Activated naive CD4-positive, alpha-beta T cell treated with anti-CD3 and anti-CD28 coated beads, Interleukin-2, amount 50 U/mL, for 72 hours (primary cell): ENCODE measurements around the gene CWC27. TPM values are rescaled to one million over a fixed set of nuclear protein-coding genes. Genes with fewer than 3 reads are reported as not detected.

Experiments used
- ATAC-seq, 2 donors: fragments of 150-1000 bp; cut with Tn5 transposase; 2 replicates each; pipeline ENCODE4 v1.10.0; 2021; ENCODE audit warnings: mild to moderate bottlenecking in 2 of 2, moderate library complexity in 2 of 2
- DNase-seq, 2 donors: peaks; one replicate each; pipeline ENCODE4 v3.0.0; 2021 to 2022; ENCODE audit warnings: low spot score in 2 of 2
- H3K27ac Mint-ChIP-seq, 2 donors: one replicate each; pipeline ENCODE4 v1.8.0; 2022; ENCODE audit warnings: mild to moderate bottlenecking in 2 of 2, mixed read lengths in 2 of 2
- H3K36me3 Mint-ChIP-seq, 2 donors: one replicate each; pipeline ENCODE4 v1.8.0; 2022; ENCODE audit warnings: mixed read lengths in 2 of 2
- H3K9me3 Mint-ChIP-seq, 2 donors: one replicate each; pipeline ENCODE4 v1.8.0; 2022; ENCODE audit warnings: mixed read lengths in 2 of 2
- total RNA-seq, 2 donors: library from RNA; stranded (reverse); gene quantifications; one replicate each; pipeline ENCODE4 v1.2.3, GENCODE V29; 2022

CWC27 gene, protein sequence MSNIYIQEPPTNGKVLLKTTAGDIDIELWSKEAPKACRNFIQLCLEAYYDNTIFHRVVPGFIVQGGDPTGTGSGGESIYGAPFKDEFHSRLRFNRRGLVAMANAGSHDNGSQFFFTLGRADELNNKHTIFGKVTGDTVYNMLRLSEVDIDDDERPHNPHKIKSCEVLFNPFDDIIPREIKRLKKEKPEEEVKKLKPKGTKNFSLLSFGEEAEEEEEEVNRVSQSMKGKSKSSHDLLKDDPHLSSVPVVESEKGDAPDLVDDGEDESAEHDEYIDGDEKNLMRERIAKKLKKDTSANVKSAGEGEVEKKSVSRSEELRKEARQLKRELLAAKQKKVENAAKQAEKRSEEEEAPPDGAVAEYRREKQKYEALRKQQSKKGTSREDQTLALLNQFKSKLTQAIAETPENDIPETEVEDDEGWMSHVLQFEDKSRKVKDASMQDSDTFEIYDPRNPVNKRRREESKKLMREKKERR
- total RNA-seq, result 10 to 100 TPM; 29.7 to 31.0 TPM

DNA sequence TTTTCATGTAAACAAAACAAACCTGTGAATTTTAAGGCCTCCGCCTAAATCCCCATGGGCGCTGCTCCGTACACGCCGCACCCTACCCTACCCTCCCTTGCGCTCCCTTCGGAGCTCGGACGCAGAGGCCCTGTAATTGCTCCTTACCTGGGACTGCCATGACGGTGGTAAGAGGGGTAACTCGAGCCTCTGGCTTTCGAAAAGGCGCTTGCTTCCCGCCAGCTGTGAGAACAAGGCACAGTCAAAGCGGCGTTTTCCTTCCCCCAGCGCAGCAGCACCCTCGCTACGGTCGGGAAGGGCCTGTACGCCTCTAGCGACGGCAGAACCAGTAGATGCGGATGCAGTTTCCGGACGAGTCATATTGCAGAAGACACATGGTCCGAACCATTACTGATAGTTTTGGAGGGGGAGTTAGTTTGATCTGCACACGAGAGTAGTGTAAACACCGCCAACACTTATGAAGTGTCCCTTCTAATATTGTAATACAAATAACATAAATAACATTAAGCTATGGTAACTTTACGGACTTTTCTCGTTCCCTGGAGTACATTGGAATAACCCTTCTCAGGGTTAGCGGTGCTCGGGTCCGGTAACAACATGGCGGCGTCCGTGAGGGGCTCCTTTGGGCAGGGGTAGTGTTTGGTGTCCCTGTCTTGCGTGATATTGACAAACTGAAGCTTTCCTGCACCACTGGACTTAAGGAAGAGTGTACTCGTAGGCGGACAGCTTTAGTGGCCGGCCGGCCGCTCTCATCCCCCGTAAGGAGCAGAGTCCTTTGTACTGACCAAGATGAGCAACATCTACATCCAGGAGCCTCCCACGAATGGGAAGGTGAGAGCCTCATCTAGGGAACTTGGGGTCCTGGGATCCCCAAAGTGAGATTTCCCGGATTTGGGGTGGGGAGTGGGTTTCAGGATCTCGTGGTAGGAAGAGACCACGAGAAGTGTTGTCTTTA is at the start of gene CWC27, which contains the start of gene SREK1IP1:
TSS of gene CWC27 (plus strand) at position 573 of the 955 bp plus-strand sequence. CDS start at position 790, 217 bp downstream.
TSS of gene SREK1IP1 (minus strand) at position 334 of the 955 bp plus-strand sequence. CDS start at position 160, 174 bp downstream.
- Mint-ChIP-seq H3K36me3 (peaks cover 8 to 37% of the 10 kb centered on the region in 2 donors), H3K27ac (peak within 1 kb of the TSS; percentile 98 to 99), H3K9me3 (no peaks in the 10 kb centered on the region)
- DNase-seq, result peak; percentile 80 to 86
- peak; percentile 96 to 98 for ATAC-seq

DNA sequence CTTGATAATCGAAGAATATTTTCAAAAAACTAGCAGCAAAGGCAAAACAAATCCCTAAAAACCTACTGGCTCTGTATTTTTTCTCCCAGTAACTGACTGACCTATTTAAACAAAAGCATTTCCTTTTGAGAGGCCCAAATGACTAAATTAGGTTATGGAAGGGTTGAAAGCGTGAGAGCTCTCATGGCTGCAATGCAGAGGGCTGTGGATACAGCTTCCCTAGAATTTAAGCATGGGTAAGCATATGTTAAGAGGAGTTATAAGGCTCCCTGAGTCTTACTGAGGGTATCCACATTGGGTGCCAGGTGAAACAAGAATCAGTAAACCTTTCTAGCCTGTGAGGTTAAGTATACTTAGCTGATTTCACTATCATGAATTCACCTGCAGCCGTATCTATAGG is 46.1 kb upstream of the CWC27 start:
- H3K27ac Mint-ChIP-seq, result no peak overlapping the region
- H3K36me3 Mint-ChIP-seq, result peaks cover 0 to 11% of the 10 kb centered on the region in 2 donors
- DNase-seq, result no peak
- no peak for ATAC-seq
- peaks cover 0 to 4% of the 10 kb centered on the region in 2 donors for H3K9me3 Mint-ChIP-seq

DNA sequence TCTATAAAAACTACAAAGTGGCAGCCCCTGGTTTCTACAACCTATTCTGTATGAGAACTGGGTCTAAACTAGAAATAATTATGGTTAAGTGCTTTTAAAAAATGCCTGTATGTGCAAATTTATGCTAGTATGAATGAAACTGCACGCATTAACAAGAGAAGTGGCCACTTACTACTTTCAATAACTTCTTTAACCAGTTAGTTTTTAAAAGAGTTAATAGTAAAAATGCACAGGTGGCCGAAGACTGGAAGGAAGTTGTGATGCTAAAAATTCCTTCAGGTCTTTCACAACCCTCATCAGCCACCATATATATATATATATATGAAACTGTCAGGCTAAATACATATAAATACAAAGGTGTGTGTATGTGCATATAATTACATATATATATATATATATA is 41.6 kb upstream of the CWC27 start:
- Mint-ChIP-seq H3K36me3 (peaks cover 13 to 19% of the 10 kb centered on the region in 2 donors), H3K9me3 (no peaks in the 10 kb centered on the region), H3K27ac (no peak overlapping the region)
- DNase-seq, result no peak
- no peak for ATAC-seq

DNA sequence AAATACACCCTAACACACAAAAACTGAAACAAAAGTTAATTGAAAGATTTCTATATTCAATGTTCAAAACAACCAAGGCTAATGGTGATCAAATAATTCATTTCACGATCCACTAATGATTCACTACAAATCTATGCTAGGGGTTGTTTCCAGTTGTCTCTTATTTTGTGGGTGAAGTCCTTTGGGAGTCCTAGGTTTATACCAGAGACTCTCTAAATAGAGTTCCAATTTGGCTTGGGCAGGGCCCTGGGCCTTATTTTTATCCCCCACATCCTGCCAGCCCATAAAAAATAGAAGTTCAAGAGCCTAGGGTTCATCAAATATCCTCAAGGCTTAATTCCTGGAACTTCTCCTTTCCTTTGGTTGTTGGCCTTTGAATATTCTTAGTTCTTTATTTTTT is 26.3 kb upstream of the CWC27 start:
- no peak for DNase-seq
- no peak for ATAC-seq
- Mint-ChIP-seq H3K36me3 (no peaks in the 10 kb centered on the region), H3K9me3 (no peaks in the 10 kb centered on the region), H3K27ac (no peak overlapping the region)

DNA sequence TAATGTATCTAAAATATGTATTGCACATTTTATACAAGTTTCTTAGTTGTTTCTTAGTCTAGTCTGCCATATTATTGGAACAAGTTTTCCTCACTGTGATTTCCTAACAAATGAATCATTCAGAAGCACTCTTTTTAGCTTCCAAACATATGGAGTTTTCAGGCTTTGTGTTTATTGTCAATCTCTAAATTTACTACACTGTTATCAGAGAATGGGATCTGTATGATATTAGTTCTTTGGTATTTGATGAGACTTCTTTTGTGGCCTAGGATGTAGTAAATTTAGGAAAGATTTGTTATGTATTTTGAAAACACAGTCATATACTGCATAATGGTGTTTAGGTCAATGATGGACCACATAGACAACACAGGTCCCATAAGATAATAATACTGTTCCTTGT is 25.9 kb upstream of the CWC27 start:
- H3K36me3 Mint-ChIP-seq, result no peaks in the 10 kb centered on the region
- no peak for ATAC-seq
- DNase-seq, result no peak

DNA sequence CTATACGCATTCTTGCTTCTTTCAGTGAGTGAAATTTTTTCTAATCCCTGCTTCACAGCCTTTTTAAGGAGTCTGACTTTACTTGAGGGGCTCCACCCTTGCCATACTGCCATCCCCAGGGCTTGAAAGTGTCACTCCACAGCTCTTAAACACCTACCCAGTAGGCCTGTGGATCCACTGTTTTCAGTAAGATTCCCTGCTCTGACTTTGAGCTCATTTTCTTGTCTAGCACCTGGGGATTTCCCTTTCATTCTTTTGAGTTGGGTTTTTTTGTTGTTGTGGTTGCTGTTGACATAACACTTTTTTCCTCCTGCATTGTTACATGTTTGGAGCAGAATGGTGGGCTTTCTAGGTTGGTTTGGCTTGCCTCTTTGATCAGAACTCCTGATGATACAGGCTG is 23.8 kb upstream of the CWC27 start:
- H3K9me3 Mint-ChIP-seq, result no peaks in the 10 kb centered on the region
- DNase-seq, result no peak
- H3K36me3 Mint-ChIP-seq, result no peaks in the 10 kb centered on the region
- ATAC-seq, result no peak
- H3K27ac Mint-ChIP-seq, result no peak overlapping the region

More for the DNA sequence above, 25.9 kb upstream of the CWC27 start:
- no peaks in the 10 kb centered on the region for H3K9me3 Mint-ChIP-seq
- no peak overlapping the region for H3K27ac Mint-ChIP-seq

DNA sequence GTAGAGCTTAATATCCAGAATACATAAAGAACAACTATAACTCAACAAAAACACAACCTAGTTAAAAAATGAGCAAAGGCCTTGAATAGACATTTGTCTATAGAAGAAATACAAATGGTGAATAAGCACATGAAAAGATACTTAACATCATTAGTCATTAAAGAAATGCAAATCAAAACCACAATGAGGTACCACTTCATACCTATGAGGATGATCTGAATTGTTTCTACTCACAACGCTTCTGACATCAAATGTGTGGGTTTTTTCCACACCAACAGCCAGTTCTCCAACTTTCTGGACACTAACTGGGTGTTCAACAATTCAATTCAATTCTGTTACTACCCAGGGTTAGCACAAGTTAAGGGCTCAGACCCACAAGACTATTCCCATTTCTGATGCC is 22.3 kb upstream of the CWC27 start:
- DNase-seq (no peak), ATAC-seq (peak in 1 of 2 donors; percentile 34)
- no peak overlapping the region for H3K27ac Mint-ChIP-seq
- no peaks in the 10 kb centered on the region for H3K9me3 Mint-ChIP-seq
- no peaks in the 10 kb centered on the region for H3K36me3 Mint-ChIP-seq

DNA sequence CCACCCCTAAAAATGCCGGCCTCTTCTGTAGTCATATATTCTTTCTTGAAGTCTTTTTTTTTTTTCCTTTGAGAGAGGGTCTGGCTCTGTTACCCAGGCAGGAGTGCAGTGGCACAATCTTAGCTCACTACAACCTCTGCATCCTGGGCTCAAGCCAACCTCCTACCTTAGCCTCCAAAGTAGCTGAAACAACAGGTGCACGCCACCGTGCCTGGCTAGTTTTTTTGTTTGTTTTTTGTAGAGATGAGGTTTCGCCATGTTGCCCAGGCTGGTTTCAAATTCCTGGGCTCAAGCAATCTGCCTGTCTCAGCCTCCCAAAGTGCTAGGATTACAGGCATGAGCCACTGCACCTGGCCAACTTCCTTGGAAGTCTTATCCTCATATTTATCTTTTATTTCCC is 19.3 kb upstream of the CWC27 start:
- Mint-ChIP-seq H3K27ac (no peak overlapping the region), H3K9me3 (no peaks in the 10 kb centered on the region), H3K36me3 (peaks cover 0 to 5% of the 10 kb centered on the region in 2 donors)
- no peak for ATAC-seq
- DNase-seq, result no peak

DNA sequence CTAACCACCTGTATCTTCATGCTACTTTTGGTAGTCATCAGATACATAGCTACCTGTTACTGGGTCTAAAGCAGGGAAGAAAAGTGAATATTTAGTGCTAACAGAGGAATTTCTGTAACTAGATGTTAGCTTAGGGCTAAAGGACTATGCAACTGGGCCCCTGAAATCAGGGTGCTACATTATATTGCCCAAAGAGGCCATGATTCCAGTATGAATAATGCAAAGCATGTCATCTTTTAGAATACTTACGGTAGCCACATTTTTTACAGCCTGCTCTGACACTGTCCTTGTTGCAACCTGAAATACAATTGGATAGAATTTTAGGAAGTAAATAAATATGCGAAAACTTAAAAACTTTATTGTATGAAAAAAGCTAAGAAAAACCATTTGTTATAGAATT is 14.7 kb upstream of the CWC27 start:
- ATAC-seq (no peak), DNase-seq (no peak)
- Mint-ChIP-seq H3K36me3 (peaks cover 0 to 11% of the 10 kb centered on the region in 2 donors), H3K9me3 (no peaks in the 10 kb centered on the region), H3K27ac (no peak overlapping the region)

DNA sequence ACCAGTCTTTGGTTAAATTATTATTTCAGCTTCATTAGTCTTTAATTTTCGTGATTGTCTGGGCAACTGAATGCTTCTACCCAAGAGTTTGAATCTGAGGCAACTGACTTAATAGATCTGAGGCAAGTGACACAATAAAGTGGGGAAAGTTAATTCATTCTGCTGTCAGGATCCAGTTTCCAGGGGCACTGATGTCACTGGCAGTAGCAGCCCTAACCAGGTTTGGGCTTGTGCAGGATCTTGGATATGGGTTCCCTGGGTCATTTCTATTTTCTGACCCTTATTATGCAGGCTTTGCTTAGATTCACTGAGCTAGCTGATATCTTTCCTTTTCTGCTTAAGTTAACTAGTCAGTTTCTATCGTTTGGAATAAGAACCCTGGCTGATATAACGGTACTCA is 9.8 kb upstream of the CWC27 start:
- ATAC-seq, result no peak

DNA sequence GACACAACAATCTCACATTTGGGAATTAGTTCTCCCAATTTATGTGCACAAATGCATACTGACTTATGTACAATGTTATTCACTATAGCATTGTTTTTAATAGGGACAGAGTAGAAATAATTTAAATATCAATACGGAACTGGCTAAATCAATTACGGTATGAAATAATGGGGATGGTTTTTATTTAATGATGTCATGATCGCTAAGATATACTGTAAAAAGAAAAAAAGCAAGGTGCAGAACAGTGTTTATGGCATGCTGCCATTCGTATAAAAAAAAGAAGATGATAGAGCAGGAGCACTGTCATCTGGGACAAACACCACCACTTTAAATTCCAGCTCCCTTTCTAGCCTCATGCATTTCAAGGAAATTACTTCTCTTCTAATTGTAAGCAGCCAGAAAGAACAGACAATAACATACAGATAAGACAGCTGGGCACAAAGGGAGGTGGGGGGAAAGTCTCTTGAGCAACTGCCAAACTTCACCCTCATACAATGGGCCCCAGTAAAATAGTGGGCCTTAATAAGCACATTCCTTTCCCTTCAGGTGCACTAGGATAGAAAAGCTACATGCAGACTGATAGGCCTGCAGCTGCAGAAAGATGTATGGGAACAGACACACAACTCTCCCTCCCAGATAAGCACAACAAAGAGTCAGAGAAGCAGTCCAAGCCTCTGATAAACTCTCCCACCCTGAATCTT is 8.6 kb upstream of the CWC27 start:
- H3K9me3 Mint-ChIP-seq, result no peaks in the 10 kb centered on the region
- peaks cover 5 to 6% of the 10 kb centered on the region in 2 donors for H3K36me3 Mint-ChIP-seq
- ATAC-seq, result no peak
- no peak for DNase-seq
- H3K27ac Mint-ChIP-seq, result no peak overlapping the region

More for the DNA sequence above, 9.8 kb upstream of the CWC27 start:
- no peak for DNase-seq
- H3K27ac Mint-ChIP-seq, result peak overlapping the region in 1 of 2 donors; percentile 9
- no peaks in the 10 kb centered on the region for H3K9me3 Mint-ChIP-seq
- H3K36me3 Mint-ChIP-seq, result peaks cover under 1 to 6% of the 10 kb centered on the region in 2 donors

DNA sequence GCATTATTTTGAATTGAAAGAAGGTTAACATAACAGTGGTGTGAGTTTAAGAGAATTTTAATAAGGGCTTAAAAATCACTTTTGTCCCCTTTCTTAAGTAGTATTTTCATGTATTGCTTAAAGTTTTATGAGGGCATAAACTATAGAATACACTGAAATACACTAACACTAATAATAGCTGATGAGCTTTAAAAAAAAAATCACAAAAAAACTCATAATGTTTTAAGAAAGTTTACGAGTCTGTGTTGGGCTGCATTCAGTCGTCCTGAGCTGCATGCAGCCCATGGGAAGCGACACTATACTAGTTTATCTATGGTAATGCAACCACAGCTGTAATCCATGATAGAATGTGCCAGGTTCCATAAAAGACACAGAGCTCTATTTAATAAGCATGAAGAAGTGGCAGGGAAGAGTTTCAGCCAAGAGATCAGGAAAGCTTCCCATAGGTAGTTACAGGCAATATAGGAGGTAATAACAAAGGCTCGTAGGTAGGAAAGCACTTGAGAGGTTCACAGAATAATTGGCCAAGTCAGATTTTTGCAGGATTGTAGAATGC is 4.7 kb upstream of the CWC27 start:
- H3K27ac Mint-ChIP-seq, result no peak overlapping the region
- H3K9me3 Mint-ChIP-seq, result no peaks in the 10 kb centered on the region
- H3K36me3 Mint-ChIP-seq, result peaks cover 4 to 28% of the 10 kb centered on the region in 2 donors
- DNase-seq, result no peak
- no peak for ATAC-seq

DNA sequence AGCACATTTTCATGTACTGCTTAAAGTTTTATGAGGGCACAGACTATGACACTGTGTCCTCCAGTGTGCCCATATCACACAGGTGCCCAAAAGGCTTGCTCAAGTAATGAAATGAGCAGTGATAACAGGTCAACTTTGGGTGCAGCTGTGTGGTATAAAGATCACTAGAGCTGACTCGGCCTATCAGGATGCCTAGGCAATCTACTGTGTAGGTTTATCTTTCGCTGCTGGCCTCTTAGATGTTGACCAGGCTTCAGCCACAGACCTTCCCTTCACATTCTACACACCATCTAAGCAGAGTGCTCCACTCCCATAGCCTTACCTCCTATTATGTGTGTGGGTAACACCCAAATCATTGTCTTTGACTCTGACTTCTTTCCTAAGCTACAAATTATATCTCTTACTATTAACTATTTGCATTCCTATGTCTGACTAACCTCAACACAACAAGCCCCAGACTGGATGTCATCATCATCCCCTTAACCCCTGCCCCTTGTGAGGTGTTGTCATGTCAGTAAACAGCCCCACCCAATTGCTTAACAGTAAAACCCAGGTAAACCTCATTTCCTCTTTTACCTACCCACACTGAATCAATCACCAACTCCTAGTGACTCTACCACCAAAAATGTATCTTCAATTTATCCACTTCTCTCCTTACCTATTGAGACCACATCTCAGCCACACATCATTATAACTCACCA is 2.8 kb upstream of the CWC27 start:
- DNase-seq (no peak), ATAC-seq (no peak)
- Mint-ChIP-seq H3K27ac (no peak overlapping the region), H3K36me3 (peaks cover 8 to 37% of the 10 kb centered on the region in 2 donors), H3K9me3 (no peaks in the 10 kb centered on the region)

DNA sequence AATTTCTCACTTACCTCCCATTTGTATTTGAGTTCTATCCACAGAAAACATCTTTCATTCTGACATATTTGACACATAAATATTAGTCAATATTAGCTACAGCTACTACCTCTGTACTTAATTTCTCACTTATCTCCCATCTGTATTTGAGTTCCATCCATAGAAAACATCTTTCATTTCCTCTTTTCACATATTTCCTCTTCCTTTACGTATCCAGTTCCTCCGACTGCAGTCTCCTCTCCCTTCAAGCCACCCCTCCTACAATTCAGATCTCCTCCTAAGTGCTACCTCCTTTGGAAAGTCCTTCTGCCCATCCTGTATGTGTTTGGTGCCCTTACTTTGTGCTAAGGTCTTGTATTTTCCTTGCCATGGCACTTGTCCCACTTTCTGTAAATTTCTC is 1.8 kb upstream of the CWC27 start:
- DNase-seq (no peak), ATAC-seq (no peak)
- Mint-ChIP-seq H3K9me3 (no peaks in the 10 kb centered on the region), H3K27ac (peak overlapping the region in 1 of 2 donors; percentile 98), H3K36me3 (peaks cover 8 to 37% of the 10 kb centered on the region in 2 donors)

DNA sequence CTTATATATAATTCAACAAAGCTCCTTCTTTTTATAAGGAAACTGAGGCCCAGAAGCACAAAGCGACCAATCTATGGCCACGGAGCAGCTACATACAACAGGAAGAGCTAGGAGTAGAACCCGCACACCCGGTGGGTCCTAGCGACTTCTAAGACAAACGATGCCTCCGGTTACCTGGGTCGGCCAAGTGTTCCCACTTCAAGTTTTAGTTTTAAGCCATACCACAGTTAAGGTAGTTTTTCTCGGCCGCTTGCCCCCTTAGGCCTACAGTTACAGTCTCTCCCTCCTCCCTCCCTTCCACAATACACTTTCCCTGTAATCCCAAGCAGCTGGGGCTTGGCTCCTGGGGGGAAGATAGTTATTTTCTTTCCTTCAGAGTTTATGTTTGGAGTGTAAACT is 772 bp upstream of the CWC27 start:
- Mint-ChIP-seq H3K27ac (peak overlapping the region; percentile 98 to 99), H3K36me3 (peaks cover 8 to 37% of the 10 kb centered on the region in 2 donors), H3K9me3 (no peaks in the 10 kb centered on the region)
- DNase-seq (peak in 1 of 2 donors; percentile 26), ATAC-seq (peak; percentile 11 to 23)
